Adrenal gland (tissue), 12 donors: ENCODE data around the gene DNAL4. TPM values are rescaled to one million over a fixed set of nuclear protein-coding genes. Genes with fewer than 3 reads are reported as not detected.

Source experiments
- DNase-seq, 7 donors: peaks; one replicate each; pipeline ENCODE4 v3.0.0-alpha.2; 2019 to 2020
- H3K27ac ChIP-seq, 5 donors: fragments of 200-600 bp; sonication (generic) in 4 of 5; 1 replicate in 3 of 5; 2 replicates in 2 of 5; pipeline versions ENCODE4 v1.5.1 to v1.8.0; 2016 to 2020; ENCODE audit warnings: mild to moderate bottlenecking in 1 of 5
- H3K27me3 ChIP-seq: fragments of 200-600 bp; 2 replicates; pipeline ENCODE4 v1.8.0; 2021
- H3K36me3 ChIP-seq, 2 donors: fragments of 200-600 bp; replicated peaks in 1 of 2; 1 replicate in 1 of 2; 2 replicates in 1 of 2; pipeline versions ENCODE4 v1.5.1 to v1.8.0; 2018 to 2022
- H3K4me1 ChIP-seq, 2 donors: fragments of 200-600 bp; replicated peaks in 1 of 2; 1 replicate in 1 of 2; 2 replicates in 1 of 2; pipeline versions ENCODE4 v1.5.1 to v1.8.0; 2018 to 2021
- H3K4me3 ChIP-seq, 4 donors: fragments of 200-600 bp; sonication (generic) in 3 of 4; one replicate each; pipeline ENCODE4 v1.5.1; 2016 to 2018
- H3K9me3 ChIP-seq, 3 donors: fragments of 200-600 bp; sonication (generic) in 1 of 3; replicated peaks in 1 of 3; 1 replicate in 2 of 3; 2 replicates in 1 of 3; pipeline versions ENCODE4 v1.5.1 to v1.8.0; 2016 to 2021
- CTCF ChIP-seq, 6 experiments: fragments of 450-650 bp in 4 of 6; fragments of 200-600 bp in 2 of 6; sonication (generic) in 1 of 6; IDR thresholded peaks; 1 replicate in 5 of 6; 2 replicates in 1 of 6; pipeline versions ENCODE4 v1.5.1 to v1.8.0; 2016 to 2021; ENCODE audit warnings: antibody characterized with exemption in 6 of 6, mild to moderate bottlenecking in 2 of 6, moderate library complexity in 1 of 6
- POLR2A ChIP-seq, 2 donors: fragments of 450-650 bp; IDR thresholded peaks; one replicate each; pipeline ENCODE4 v1.6.1; 2017; ENCODE audit warnings: antibody characterized with exemption in 2 of 2, mild to moderate bottlenecking in 2 of 2, moderate library complexity in 1 of 2
- WGBS, 4 donors: extraction: QIAGEN DNeasy Blood & Tissue Kit in 2 of 4; methylation state at CpG; one replicate each; pipeline versions ENCODE4 v1.1.5 to v1.1.7; 2013 to 2017; 5-methylcytosine and 5-hydroxymethylcytosine counted together
- intact Hi-C, 2 donors: fragments of 100-400 bp; cut with DNase I; formaldehyde crosslinking; loops; one replicate each; pipeline versions ENCODE4 v1.14.1 to v1.15.0; 2022 to 2023
- polyA plus RNA-seq, 3 donors: library from polyadenylated mRNA; stranded (reverse); fragments of 200-250 nt in 2 of 3; fragments of 350-450 nt in 1 of 3; fragmentation: Illumina TruSeq in 1 of 3; extraction: RNeasy Lipid Tissue Mini Kit (QIAGEN cat#74804) in 1 of 3; gene quantifications; one replicate each; pipeline ENCODE4 v1.2.3, GENCODE V29; 2013 to 2014
- total RNA-seq, 9 donors: library from RNA; depleted of rRNA in 4 of 9; stranded (reverse); fragments of >200 nt in 4 of 9; fragments of 120-200 nt in 1 of 9; fragmentation: NEBNext Ultra II Directional in 1 of 9; extraction: Animal tissue kit (Norgen Biotek cat#: 25700) in 1 of 9; gene quantifications; one replicate each; pipeline versions ENCODE4 v1.1.0 to v1.2.4, GENCODE V29; 2013 to 2023
- donor health status: healthy with polysubstance abuse.
- donor health status: Bipolar disorder and iron deficiency.
- donor health status: DM: yes; HTN: yes; CAD: no.
- donor health status: DM: no; HTN: no; CAD: no.
- donor health status: DM: no; HTN: no; CAD: no.
- donor health status: DM: yes; HTN: yes; CAD: no.

The DNAL4 gene
- total and polyA plus RNA-seq, 12 donors = 11.8 to 29.8 (median 19.1) TPM

DNA sequence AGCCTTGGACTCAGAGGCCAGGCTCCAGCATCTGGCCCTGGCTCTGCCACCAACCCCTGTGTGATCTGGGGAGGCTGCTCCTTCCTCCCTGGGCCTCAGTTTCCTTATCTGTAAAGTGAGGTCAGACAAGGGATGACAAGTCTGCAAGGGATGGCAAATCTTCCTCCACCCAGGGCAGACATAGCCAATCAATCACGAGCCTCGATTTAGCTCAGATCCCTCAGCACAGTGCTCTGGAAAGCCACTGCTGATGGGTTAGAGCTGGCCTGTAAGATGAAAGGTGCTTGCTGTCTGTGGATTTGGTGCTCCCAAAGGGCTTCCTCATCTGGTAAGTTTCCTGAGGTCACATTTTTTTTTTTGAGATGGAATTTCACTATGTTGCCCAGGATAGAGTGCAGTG, 29.7 kb upstream of the DNAL4 start:
- TF ChIP-seq POLR2A (IDR thresholded peaks at IDR 0.05) (no peak), CTCF (IDR thresholded peaks at IDR 0.05) (no peak)
- Histone ChIP-seq H3K4me1 (no peaks in the 10 kb centered on the region), H3K4me3 (no peak overlapping the region), H3K27ac (no peak overlapping the region), H3K27me3 (no peaks in the 10 kb centered on the region), H3K36me3 (no peaks in the 10 kb centered on the region), H3K9me3 (no peaks in the 10 kb centered on the region)
- intact Hi-C loops = no loop called here
- WGBS, 4 donors = 83 to 100% (median 84%) methylated on average over 1 to 2 of the region's 2 CpGs
- DNase-seq = no peak

- 75 to 95% (median 94%) methylated on average over 1 to 4 of the region's 4 CpGs for WGBS, 4 donors
- Histone ChIP-seq H3K4me3 (no peak overlapping the region), H3K36me3 (no peaks in the 10 kb centered on the region), H3K27ac (no peak overlapping the region), H3K9me3 (no peaks in the 10 kb centered on the region), H3K4me1 (no peaks in the 10 kb centered on the region), H3K27me3 (no peaks in the 10 kb centered on the region)
- no peak for DNase-seq
- TF ChIP-seq CTCF (IDR thresholded peaks at IDR 0.05) = no peak
- TF ChIP-seq POLR2A (IDR thresholded peaks at IDR 0.05) = no peak
- intact Hi-C loops = no loop called here
Observed at GRCh38 chr22:38823076-38823475, 29.1 kb upstream of the DNAL4 start.

- Histone ChIP-seq H3K27ac (no peak overlapping the region), H3K9me3 (no peaks in the 10 kb centered on the region), H3K4me3 (no peak overlapping the region), H3K4me1 (no peaks in the 10 kb centered on the region), H3K36me3 (no peaks in the 10 kb centered on the region), H3K27me3 (no peaks in the 10 kb centered on the region)
- WGBS, 4 donors = 89 to 92% (median 90%) methylated on average over 4 to 8 of the region's 8 CpGs
- intact Hi-C loops = no loop called here
- no peak for DNase-seq
- TF ChIP-seq POLR2A (IDR thresholded peaks at IDR 0.05) (no peak), CTCF (IDR thresholded peaks at IDR 0.05) (no peak)
Observed at GRCh38 chr22:38820020-38820419, 26.1 kb upstream of the DNAL4 start.

DNA sequence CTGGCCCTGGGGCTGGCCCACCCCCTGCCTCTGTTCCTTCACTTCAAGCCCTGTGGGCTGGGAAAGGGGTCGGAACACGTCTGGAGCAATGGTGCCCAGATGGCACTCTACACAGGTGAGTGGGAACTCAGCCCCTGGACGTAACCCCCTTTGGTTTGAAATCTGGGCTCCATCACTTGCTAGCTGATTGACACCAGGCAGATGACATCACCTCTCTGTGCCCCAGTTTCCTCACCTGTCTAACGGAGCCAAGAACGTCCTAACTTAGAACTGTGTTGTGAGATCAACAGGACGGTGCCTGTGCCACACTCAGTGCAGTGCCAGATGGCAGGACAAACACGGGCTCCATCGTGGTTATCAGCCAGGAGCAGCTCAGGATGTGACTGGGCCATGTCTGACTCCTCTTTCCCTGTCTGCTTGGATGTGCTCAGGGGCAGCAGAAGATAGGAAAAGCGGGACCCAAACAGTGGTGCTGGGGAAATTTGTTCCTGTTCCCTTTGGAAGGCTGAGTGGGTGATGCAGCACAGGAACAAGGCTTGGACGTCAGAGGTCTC, 25.5 kb upstream of the DNAL4 start:
- TF ChIP-seq CTCF (IDR thresholded peaks at IDR 0.05) (no peak), POLR2A (IDR thresholded peaks at IDR 0.05) (no peak)
- WGBS, 4 donors = 82 to 90% (median 86%) methylated on average over 4 to 10 of the region's 10 CpGs
- H3K4me1 ChIP-seq = no peaks in the 10 kb centered on the region
- no peak overlapping the region for H3K27ac ChIP-seq
- intact Hi-C loops = no loop called here
- no peaks in the 10 kb centered on the region for H3K27me3 ChIP-seq
- no peak for DNase-seq
- H3K4me3 ChIP-seq = no peak overlapping the region
- H3K9me3 ChIP-seq = no peaks in the 10 kb centered on the region
- H3K36me3 ChIP-seq = no peaks in the 10 kb centered on the region
